Thyroid gland (tissue), 4 donors: ENCODE data around the gene STX1A. TPM values are rescaled to one million over a fixed set of nuclear protein-coding genes. Genes with fewer than 3 reads are reported as not detected.

Source experiments
- DNase-seq, 2 donors: peaks; one replicate each; pipeline ENCODE4 v3.0.0-alpha.2; 2019
- H3K27ac ChIP-seq, 3 donors: fragments of 200-600 bp; sonication (generic); 1 replicate in 2 of 3; 2 replicates in 1 of 3; pipeline ENCODE4 v1.5.1; 2016 to 2019; ENCODE audit warnings: mild to moderate bottlenecking in 1 of 3, moderate library complexity in 1 of 3
- H3K27me3 ChIP-seq: fragments of 200-600 bp; sonication (generic); one replicate; pipeline ENCODE4 v1.5.1; 2019
- H3K36me3 ChIP-seq, 2 donors: fragments of 200-600 bp; sonication (generic); one replicate each; pipeline ENCODE4 v1.5.1; 2016 to 2019
- H3K4me1 ChIP-seq, 2 donors: fragments of 200-600 bp; sonication (generic); one replicate each; pipeline ENCODE4 v1.5.1; 2017 to 2019
- H3K4me3 ChIP-seq, 3 donors: fragments of 200-600 bp; sonication (generic); replicated peaks in 1 of 3; 1 replicate in 2 of 3; 2 replicates in 1 of 3; pipeline ENCODE4 v1.5.1; 2016; ENCODE audit warnings: mild to moderate bottlenecking in 1 of 3
- H3K9me3 ChIP-seq: fragments of 200-600 bp; sonication (generic); one replicate; pipeline ENCODE4 v1.5.1; 2017
- POLR2A ChIP-seq, 2 donors: fragments of 450-650 bp; IDR thresholded peaks; one replicate each; pipeline ENCODE4 v1.6.1; 2017; ENCODE audit warnings: antibody characterized with exemption in 2 of 2, mild to moderate bottlenecking in 2 of 2, moderate library complexity in 1 of 2
- WGBS, 2 donors: methylation state at CpG; one replicate each; pipeline ENCODE4 v1.1.5; 2017; 5-methylcytosine and 5-hydroxymethylcytosine counted together
- intact Hi-C: fragments of 100-400 bp; cut with DNase I; formaldehyde crosslinking; loops from one replicate; pipeline ENCODE4 v1.15.1; 2023
- total RNA-seq, 4 donors: library from RNA; depleted of rRNA; stranded (reverse); fragments of >200 nt; gene quantifications; one replicate each; pipeline ENCODE4 v1.2.3, GENCODE V29; 2016
- TF ChIP-seq, protein P1 (sequence below), 6 experiments: fragments of 200-600 bp in 3 of 6; fragments of 450-650 bp in 3 of 6; sonication (generic) in 3 of 6; IDR thresholded peaks; one replicate each; pipeline ENCODE4 v1.5.1; 2016 to 2019; ENCODE audit warnings: antibody characterized with exemption in 6 of 6, mild to moderate bottlenecking in 2 of 6, inconsistent platforms in 1 of 6, moderate library complexity in 1 of 6

Gene STX1A
- total RNA-seq, 4 donors from 2014 or later: 4.4 to 9.5 (median 7.2) TPM

GRCh38 chr7:73742753-73743641 lies 23.5 kb upstream of the STX1A start:
- Histone ChIP-seq H3K27ac (peak overlapping the region; percentile 98 to 100 (median 99)), H3K9me3 (no peaks in the 10 kb centered on the region), H3K36me3 (no peaks in the 10 kb centered on the region), H3K4me3 (no peak overlapping the region), H3K27me3 (no peaks in the 10 kb centered on the region), H3K4me1 (peaks cover 66 to 78% of the 10 kb centered on the region in 2 donors)
- peak; percentile 100 for DNase-seq
- intact Hi-C loops: loop anchor here (5.0 kb wide), 1 partner anchor 84 kb away; no protein-coding TSS in a partner anchor
- 17% methylated on average over 19 to 24 of the region's 35 CpGs for WGBS, 2 donors
- TF ChIP-seq, protein P1, sequence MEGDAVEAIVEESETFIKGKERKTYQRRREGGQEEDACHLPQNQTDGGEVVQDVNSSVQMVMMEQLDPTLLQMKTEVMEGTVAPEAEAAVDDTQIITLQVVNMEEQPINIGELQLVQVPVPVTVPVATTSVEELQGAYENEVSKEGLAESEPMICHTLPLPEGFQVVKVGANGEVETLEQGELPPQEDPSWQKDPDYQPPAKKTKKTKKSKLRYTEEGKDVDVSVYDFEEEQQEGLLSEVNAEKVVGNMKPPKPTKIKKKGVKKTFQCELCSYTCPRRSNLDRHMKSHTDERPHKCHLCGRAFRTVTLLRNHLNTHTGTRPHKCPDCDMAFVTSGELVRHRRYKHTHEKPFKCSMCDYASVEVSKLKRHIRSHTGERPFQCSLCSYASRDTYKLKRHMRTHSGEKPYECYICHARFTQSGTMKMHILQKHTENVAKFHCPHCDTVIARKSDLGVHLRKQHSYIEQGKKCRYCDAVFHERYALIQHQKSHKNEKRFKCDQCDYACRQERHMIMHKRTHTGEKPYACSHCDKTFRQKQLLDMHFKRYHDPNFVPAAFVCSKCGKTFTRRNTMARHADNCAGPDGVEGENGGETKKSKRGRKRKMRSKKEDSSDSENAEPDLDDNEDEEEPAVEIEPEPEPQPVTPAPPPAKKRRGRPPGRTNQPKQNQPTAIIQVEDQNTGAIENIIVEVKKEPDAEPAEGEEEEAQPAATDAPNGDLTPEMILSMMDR (IDR thresholded peaks at IDR 0.05): no peak
- peak; percentile 29 to 74 for TF ChIP-seq POLR2A (IDR thresholded peaks at IDR 0.05)

DNA sequence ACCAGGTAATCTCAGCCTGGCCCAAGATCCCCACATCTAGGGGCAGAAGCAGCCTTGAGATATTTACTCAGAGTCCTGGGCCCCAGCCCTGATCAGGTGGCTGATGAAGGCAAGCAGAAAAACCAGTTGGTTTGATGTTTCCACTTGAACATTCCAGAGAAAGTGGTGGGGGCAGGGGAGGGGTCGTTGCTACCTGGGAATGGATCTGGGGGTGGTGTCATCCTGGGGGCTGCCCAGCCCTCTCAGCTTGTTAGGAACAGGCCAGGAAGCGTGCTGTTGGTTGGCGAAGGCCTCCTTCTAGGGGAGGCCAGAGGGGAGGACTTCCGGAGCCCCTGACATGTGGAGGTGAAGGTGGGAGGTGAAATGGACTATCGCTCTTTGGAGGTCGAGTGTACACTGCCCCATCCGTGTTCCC lies 22.9 kb upstream of the STX1A start:
- peaks cover 0 to 2% of the 10 kb centered on the region in 2 donors for H3K36me3 ChIP-seq
- TF ChIP-seq, protein P1 (IDR thresholded peaks at IDR 0.05): peak in 1 of 6 experiments; percentile 31
- peak in 1 of 2 donors; percentile 31 for TF ChIP-seq POLR2A (IDR thresholded peaks at IDR 0.05)
- 31 to 35% methylated on average over 6 to 7 of the region's 7 CpGs for WGBS, 2 donors
- H3K4me1 ChIP-seq: peaks cover 71 to 81% of the 10 kb centered on the region in 2 donors
- no peak overlapping the region for H3K4me3 ChIP-seq
- no peaks in the 10 kb centered on the region for H3K27me3 ChIP-seq
- intact Hi-C loops: loop anchor here (5.0 kb wide), 1 partner anchor 85 kb away; no protein-coding TSS in a partner anchor
- DNase-seq: peak; percentile 91 to 92
- H3K27ac ChIP-seq: peak overlapping the region; percentile 98 to 100 (median 99)
- H3K9me3 ChIP-seq: no peaks in the 10 kb centered on the region

GRCh38 chr7:73741600-73741999 lies 22.1 kb upstream of the STX1A start:
- Histone ChIP-seq H3K4me1 (peaks cover 68 to 83% of the 10 kb centered on the region in 2 donors), H3K4me3 (no peak overlapping the region), H3K9me3 (no peaks in the 10 kb centered on the region), H3K36me3 (peaks cover 4 to 9% of the 10 kb centered on the region in 2 donors), H3K27ac (peak overlapping the region; percentile 98 to 100 (median 99)), H3K27me3 (no peaks in the 10 kb centered on the region)
- peak; percentile 62 to 66 for DNase-seq
- intact Hi-C loops: loop anchor here (5.0 kb wide), 1 partner anchor 86 kb away; no protein-coding TSS in a partner anchor
- WGBS, 2 donors: 59 to 69% methylated on average over 5 of the region's 5 CpGs
- peak in 1 of 2 donors; percentile 49 for TF ChIP-seq POLR2A (IDR thresholded peaks at IDR 0.05)
- TF ChIP-seq, protein P1 (IDR thresholded peaks at IDR 0.05): no peak

- H3K27me3 ChIP-seq: no peaks in the 10 kb centered on the region
- H3K36me3 ChIP-seq: peaks cover 13 to 16% of the 10 kb centered on the region in 2 donors
- peak overlapping the region; percentile 98 to 100 (median 99) for H3K27ac ChIP-seq
- WGBS, 2 donors: 79 to 80% methylated on average over 5 of the region's 5 CpGs
- peaks cover 61 to 78% of the 10 kb centered on the region in 2 donors for H3K4me1 ChIP-seq
- no peak for TF ChIP-seq POLR2A (IDR thresholded peaks at IDR 0.05)
- TF ChIP-seq, protein P1 (IDR thresholded peaks at IDR 0.05): no peak
- DNase-seq: peak in 1 of 2 donors; percentile 45
- no peak overlapping the region for H3K4me3 ChIP-seq
- intact Hi-C loops: loop anchor here (5.0 kb wide), 1 partner anchor 87 kb away; no protein-coding TSS in a partner anchor
- H3K9me3 ChIP-seq: no peaks in the 10 kb centered on the region
Observed at GRCh38 chr7:73740771-73741170, 21.3 kb upstream of the STX1A start.
